HG03354 (cell line): ENCODE results near the gene TTLL10.

Source experiments
- ATAC-seq: cut with Tn5 transposase; IDR thresholded peaks from one replicate; pipeline ENCODE4 v1.9.1; 2021; ENCODE audit warnings: mild to moderate bottlenecking; ENCODE audit not compliant: unreplicated experiment, poor library complexity, severe bottlenecking

TTLL10 gene

GRCh38 chr1:1156140-1157032 is 17.3 kb upstream of the TTLL10 start:
- ATAC-seq, result no peak

- no peak for ATAC-seq
These were observed 16.7 kb upstream of the TTLL10 start for GRCh38 chr1:1157033-1157365.

- ATAC-seq, result peak; percentile 43
These were observed 16.2 kb upstream of the TTLL10 start for GRCh38 chr1:1157426-1157913.

DNA sequence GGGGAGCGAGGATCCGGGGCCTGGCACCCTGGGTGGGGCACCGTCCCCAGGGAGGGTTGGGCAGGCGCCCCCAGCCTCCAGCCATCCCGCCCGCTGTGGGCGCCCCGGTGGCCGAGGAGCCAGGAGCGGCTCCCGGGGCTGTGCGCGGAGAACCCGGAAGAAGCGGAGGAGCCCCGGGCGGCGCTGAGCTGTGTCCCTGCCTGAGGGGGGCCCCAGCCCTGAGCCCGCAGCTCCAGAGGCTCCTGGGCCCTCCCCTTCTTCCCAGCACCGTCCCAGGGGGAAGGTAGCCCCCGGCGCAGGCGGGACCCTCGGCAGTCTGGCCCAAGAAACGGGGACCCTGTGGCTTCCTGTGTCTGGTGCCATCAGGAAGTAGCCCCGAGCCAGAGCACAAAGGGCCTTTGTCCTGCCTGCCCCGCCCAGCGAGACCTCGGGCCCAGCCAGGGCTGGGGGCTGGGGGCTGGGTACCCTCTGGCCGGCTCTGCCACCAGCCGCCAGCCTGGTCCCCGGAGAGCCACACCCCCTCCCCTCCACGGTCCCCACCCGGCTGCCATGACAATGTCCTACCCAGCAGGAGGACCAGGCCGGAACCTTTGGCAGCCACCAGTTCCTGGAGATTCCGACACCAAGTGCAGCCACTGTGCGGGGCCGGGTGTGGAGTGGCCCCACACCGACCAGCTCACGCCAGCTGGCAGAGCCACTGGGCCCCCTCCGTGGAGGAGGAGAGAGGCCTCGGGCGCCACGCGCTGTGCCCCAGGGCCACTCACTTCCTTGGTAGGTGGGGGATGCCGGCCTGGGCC is 15.6 kb upstream of the TTLL10 start:
- ATAC-seq, result peak; percentile 60

DNA sequence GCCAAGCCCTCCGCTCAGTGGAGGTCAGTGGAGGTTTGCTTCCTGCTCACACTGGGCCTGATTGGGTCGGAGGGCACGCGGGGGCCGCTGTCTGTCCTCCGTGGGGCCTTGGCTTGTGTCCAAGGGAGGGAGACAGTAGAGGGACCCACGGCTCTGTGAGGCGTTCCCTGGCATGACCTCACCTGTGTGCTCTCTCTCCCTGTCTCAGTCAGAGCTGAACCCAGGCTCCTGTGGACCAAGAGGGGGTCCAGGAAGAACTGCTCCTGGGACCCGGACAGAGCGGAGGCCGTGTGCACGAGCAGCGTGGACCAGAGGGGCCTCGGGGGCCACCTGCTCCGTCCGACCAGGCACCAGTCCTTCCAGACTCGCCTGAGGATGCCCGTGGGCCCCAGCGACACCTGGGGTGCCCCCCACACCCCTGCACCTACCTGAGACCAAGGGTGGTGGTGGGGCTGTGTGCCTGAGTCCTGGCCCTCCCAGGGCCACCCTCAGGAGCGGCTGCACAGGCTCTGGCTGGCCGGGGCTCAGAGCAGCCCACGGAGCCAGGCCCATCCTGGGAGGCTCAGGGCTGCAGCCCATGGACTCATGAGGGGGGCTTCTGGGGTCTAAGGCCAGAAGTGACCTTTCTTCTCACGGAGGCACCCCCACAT is 13.3 kb upstream of the TTLL10 start:
- no peak for ATAC-seq

DNA sequence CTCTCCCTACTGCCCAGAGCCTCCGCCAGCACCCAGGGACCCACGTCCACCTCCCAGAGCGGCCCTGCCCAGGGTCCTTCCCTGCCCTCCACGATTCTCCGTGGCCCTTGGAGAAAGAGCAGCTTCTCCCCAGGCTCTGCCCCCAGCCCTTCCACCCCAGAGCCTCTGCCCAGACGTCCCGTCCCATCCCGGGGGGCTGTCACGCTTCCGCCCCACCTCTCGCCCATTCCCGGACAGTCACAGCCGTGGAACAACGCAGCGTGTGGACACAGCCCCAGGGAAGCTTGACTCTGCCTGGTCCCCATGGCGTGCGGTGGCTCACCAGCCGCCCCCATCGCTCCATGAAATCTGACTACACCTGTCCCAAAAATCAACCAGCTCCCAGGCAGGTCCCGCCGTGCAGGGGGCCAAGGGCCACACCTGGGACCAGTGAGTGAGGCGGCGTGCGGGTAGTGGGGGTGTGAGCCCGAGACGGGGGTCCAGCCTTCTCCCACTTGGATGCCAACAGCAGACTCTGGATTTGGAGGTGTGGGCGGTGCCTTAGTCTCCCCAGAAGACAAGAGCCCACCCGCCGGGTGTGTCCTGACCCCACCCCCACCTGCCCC is 12.5 kb upstream of the TTLL10 start:
- no peak for ATAC-seq

DNA sequence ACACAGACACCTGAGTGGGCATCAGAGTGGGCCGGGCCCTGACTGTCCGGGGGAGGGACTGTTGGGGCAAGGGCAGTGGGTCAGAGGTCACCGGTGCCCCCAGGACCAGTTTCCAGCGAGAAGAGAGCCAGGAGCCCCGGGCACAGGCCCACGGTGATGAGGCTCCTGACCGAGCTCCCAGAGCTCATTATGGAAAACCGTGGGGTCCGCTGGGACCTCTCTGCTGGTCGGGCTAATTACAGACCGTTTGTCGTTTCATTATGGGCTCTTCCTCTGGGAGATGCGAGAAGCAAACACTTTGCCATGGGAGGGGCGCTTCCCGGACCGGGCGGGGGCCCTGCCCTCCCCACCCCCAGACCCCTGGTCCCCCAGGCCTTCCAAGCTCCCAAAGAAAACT is 12.0 kb upstream of the TTLL10 start:
- no peak for ATAC-seq

GRCh38 chr1:1162597-1163537 is 10.8 kb upstream of the TTLL10 start:
- ATAC-seq, result no peak

GRCh38 chr1:1163538-1164070 is 10.1 kb upstream of the TTLL10 start:
- ATAC-seq, result no peak

DNA sequence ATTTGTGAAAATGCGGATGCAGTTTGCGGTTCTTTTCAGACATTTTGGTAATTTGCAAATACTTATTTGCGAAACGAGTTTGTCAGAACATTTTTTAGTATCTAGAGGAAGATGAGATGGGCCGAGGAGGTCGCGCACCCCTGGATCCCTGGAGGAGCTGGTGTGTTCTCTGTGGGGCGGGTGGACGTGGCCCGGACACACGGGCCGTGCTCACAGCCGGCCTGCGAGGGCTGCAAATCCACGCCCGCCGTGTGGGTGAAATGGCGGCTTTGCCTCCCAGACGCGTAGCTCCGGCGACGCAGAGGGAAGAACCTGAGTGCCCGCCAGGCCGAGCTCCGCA is 9.3 kb upstream of the TTLL10 start:
- ATAC-seq, result no peak

GRCh38 chr1:1164701-1165451 is 8.8 kb upstream of the TTLL10 start:
- no peak for ATAC-seq

DNA sequence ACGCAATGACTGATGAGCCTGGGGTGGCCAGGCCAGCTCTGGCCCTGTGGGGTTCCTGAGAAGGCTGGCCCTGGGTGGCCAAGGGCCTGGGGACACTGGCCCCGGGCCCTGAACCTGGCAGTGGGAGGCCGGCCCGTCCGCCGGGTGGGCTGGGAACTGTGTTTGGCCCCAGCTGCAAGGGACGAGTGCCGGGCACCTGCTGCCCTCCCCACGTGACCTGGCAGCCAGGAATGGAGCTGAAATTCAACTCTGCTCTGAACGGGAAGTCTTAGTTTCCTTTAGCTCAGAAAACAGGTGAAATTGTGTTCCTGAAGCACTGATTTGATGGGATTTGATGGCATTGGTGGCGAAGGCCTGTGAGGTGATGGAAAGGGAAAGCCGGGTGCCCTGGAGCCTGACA is 8.2 kb upstream of the TTLL10 start:
- ATAC-seq, result no peak

GRCh38 chr1:1165900-1166421 is 7.7 kb upstream of the TTLL10 start:
- ATAC-seq, result no peak

DNA sequence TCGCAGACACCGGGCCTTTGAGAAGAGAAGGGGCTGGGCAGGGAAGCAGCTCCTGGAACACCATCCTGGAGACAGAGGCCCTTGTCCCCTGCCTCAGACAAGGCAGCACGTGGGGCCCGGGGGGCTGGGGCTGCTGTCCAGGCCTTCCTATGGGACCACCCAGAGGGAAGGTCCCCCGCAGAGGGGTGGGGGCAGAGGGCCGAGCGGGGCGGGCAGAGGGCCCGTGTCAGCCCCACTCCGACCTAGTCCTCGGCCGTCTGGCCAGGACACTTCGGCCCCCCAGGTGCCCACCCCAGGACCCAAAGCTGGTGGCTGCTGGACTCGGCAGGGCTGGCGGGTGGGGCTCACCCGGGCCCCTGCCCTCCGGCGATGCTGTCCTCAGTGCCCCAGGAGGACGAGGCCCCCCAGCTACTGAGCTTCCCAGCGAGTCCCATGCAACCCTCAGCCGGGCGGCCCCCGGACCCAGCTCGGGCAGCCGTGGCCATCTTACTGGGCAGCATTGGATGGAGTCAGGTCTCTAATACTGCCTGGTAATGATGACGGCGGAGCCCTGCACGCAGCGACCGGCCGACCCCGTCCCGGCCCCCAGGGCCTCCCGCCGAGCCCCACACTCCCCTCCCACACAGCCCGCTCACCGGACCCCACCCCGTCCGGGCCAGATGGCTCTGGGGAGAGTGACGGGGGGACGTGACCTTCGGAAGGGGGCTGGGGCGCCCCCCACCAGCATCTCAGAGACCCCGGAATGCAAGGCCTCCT is 6.9 kb upstream of the TTLL10 start:
- no peak for ATAC-seq

DNA sequence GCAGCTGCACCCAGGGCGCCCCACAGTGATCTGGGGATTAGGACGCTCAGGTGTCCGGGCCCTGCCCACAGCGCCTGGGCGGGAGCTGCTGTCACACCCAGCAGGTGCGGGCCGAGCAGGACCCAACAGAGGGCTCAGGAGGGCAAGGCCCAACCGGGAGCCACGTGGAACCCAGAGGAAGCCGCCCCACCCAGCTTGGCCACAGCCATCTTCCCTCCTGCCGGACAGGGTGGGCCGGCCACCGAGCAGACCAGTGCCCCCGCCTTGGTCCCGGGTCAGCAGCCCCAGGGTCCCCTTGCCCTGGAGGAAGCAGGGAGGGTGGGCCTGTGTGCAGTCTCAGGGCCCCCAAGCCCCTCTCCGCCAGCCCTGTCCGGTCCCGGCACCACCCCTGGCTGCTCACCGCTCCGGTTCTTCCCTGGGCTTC is 6.3 kb upstream of the TTLL10 start:
- ATAC-seq, result no peak

GRCh38 chr1:1167841-1168450 is 5.7 kb upstream of the TTLL10 start:
- ATAC-seq, result no peak
